ENCODE results near the gene TENM4.
"Not testable (repeated sequence)": the region's sequence is repeated elsewhere in the genome, so short reads cannot be mapped to it uniquely, and the experiment has no call there.

Gene TENM4

GRCh38 chr11:78982473-78982872 is 458.4 kb downstream of the TENM4 start:
- Histone ChIP-seq H3K27me3 (replicated peaks) (no peaks in the 10 kb centered on the region), H3K36me3 (replicated peaks) (no peaks in the 10 kb centered on the region), H3K4me3 (ENCODE audit: low read depth, low read length) (no peak overlapping the region), H3K27ac (no peak overlapping the region)
- DNase-seq, result no peak
- in situ Hi-C loops (cut with HindIII; ENCODE audit: low pct_ligation_motif_present, low sequenced_read_pairs), result no loop called here
- TF ChIP-seq, protein P1, sequence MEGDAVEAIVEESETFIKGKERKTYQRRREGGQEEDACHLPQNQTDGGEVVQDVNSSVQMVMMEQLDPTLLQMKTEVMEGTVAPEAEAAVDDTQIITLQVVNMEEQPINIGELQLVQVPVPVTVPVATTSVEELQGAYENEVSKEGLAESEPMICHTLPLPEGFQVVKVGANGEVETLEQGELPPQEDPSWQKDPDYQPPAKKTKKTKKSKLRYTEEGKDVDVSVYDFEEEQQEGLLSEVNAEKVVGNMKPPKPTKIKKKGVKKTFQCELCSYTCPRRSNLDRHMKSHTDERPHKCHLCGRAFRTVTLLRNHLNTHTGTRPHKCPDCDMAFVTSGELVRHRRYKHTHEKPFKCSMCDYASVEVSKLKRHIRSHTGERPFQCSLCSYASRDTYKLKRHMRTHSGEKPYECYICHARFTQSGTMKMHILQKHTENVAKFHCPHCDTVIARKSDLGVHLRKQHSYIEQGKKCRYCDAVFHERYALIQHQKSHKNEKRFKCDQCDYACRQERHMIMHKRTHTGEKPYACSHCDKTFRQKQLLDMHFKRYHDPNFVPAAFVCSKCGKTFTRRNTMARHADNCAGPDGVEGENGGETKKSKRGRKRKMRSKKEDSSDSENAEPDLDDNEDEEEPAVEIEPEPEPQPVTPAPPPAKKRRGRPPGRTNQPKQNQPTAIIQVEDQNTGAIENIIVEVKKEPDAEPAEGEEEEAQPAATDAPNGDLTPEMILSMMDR (IDR thresholded peaks at IDR 0.05; ENCODE audit: low read depth, low read length, missing control alignments), result no peak

DNA sequence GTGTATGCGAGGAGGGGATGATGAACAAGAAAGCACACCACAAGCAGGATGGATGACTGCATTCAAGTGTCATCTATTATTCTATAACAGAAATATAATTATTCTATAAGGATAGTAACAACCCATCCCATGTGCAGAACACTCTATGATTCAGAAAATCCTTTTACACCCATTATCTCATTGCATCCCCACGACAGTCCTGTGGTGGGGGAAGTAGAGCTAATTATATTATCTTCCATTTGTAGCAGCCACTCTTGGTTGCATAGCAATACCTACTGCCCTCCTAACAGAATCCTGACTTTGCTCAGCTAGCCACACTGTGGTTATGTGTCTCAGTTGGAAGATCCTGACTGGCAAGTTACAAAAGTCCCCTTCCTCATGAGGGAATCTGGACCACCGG is 459.7 kb downstream of the TENM4 start:
- TF ChIP-seq, protein P1 (IDR thresholded peaks at IDR 0.05; ENCODE audit: low read depth, low read length, missing control alignments), result no peak
- no peaks in the 10 kb centered on the region for H3K27me3 ChIP-seq (replicated peaks)

GRCh38 chr11:78978831-78979230 is 462.0 kb downstream of the TENM4 start:
- DNase-seq, result no peak
- TF ChIP-seq, protein P1 (IDR thresholded peaks at IDR 0.05; ENCODE audit: low read depth, low read length, missing control alignments), result no peak
- H3K4me3 ChIP-seq (ENCODE audit: low read depth, low read length), result no peak overlapping the region
- no peaks in the 10 kb centered on the region for H3K27me3 ChIP-seq (replicated peaks)
- no peaks in the 10 kb centered on the region for H3K36me3 ChIP-seq (replicated peaks)
- no peak overlapping the region for H3K27ac ChIP-seq
- in situ Hi-C loops (cut with HindIII; ENCODE audit: low pct_ligation_motif_present, low sequenced_read_pairs), result no loop called here

More for the DNA sequence above, 459.7 kb downstream of the TENM4 start:
- DNase-seq, result no peak
- in situ Hi-C loops (cut with HindIII; ENCODE audit: low pct_ligation_motif_present, low sequenced_read_pairs), result no loop called here
- no peak overlapping the region for H3K4me3 ChIP-seq (ENCODE audit: low read depth, low read length)
- H3K27ac ChIP-seq, result no peak overlapping the region
- no peaks in the 10 kb centered on the region for H3K36me3 ChIP-seq (replicated peaks)

DNA sequence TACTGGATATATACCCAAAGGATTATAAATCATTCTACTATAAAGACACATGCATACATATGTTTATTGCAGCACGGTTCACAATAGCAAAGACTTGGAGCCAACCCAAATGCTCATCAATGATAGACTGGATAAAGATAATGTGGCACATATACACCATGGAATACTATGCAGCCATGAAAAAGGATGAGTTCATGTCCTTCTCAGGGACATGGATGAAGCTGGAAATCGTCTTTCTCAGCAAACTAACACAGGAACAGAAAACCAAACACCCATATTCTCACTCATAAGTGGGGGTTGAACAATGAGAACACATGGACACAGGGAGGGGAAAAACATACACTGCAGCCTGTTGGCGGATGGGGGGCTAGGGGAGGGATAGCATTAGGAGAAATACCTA is 463.0 kb downstream of the TENM4 start:
- H3K36me3 ChIP-seq (replicated peaks); H3K4me3 ChIP-seq (ENCODE audit: low read depth, low read length); in situ Hi-C loops (cut with HindIII; ENCODE audit: low pct_ligation_motif_present, low sequenced_read_pairs); H3K27ac ChIP-seq; DNase-seq; H3K27me3 ChIP-seq (replicated peaks): not testable (repeated sequence)

DNA sequence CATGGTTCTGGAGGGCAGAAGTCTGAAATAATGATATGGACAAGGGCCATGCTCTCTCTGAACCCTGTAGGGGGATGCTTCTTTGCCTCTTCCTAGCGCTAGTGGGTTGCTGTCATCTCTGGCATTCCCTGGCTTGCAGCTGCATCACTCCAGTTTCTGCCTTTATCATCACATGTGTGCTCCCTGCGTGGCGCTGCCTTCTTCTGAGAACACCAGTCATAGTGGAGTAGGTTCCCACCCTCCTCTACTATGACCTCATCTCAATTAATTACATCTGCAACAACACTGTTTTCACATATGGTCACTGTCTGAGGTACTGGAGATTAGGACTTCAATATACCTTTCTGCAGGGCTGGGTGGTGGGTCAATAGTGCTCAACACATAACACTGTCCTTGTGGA is 463.8 kb downstream of the TENM4 start:
- Histone ChIP-seq H3K27me3 (replicated peaks) (no peaks in the 10 kb centered on the region), H3K4me3 (ENCODE audit: low read depth, low read length) (no peak overlapping the region), H3K27ac (no peak overlapping the region), H3K36me3 (replicated peaks) (no peaks in the 10 kb centered on the region)
- in situ Hi-C loops (cut with HindIII; ENCODE audit: low pct_ligation_motif_present, low sequenced_read_pairs), result no loop called here
- TF ChIP-seq, protein P1 (IDR thresholded peaks at IDR 0.05; ENCODE audit: low read depth, low read length, missing control alignments), result no peak
- DNase-seq, result no peak

DNA sequence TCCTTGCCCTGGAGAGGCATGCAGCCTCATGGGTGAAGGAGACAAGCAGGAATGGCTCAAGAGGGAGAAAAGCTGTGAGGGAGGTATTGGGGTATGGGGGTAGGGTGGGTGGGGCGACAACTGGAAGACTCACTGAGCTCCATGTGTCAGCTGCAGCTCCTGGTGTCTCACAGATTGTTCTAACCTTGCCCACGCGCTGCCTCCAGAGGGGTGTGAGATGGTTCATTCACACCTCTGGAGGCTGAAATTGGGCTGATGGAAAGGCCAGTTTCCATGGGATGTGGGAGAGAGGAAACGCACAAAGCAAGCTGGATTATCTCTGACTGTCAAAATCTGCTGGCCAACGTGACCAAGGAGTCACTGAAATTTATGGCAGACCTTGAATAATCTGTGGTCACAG is 465.7 kb downstream of the TENM4 start:
- no peaks in the 10 kb centered on the region for H3K36me3 ChIP-seq (replicated peaks)
- H3K4me3 ChIP-seq (ENCODE audit: low read depth, low read length), result no peak overlapping the region
- no peak overlapping the region for H3K27ac ChIP-seq
- in situ Hi-C loops (cut with HindIII; ENCODE audit: low pct_ligation_motif_present, low sequenced_read_pairs), result no loop called here
- TF ChIP-seq, protein P1 (IDR thresholded peaks at IDR 0.05; ENCODE audit: low read depth, low read length, missing control alignments), result no peak
- H3K27me3 ChIP-seq (replicated peaks), result no peaks in the 10 kb centered on the region
- no peak for DNase-seq

Measured in brain microvascular endothelial cell (primary cell).